AG10803 (cell line): ENCODE measurements around the gene VEZT.
A peak's percentile ranks its signal among the peaks of the same experiment; 100 is the strongest.

ENCODE experiments used
- DNase-seq: peaks from one replicate; pipeline ENCODE4 v3.0.0; 2010; ENCODE audit warnings: low read depth
- H3K4me3 ChIP-seq: 2 replicates; pipeline ENCODE4 v1.5.1; 2011; ENCODE audit warnings: mild to moderate bottlenecking, low read length, control low read depth
- CTCF ChIP-seq: conservative IDR thresholded peaks from 2 replicates; pipeline ENCODE4 v1.5.1; 2011; ENCODE audit warnings: mild to moderate bottlenecking, low read length, control low read depth, inconsistent platforms

The VEZT gene

GRCh38 chr12:95244350-95244749 is 26.7 kb downstream of the VEZT start:
- TF ChIP-seq CTCF, result no peak
- no peak overlapping the region for H3K4me3 ChIP-seq
- no peak for DNase-seq

GRCh38 chr12:95248095-95248494 is 30.5 kb downstream of the VEZT start:
- no peak overlapping the region for H3K4me3 ChIP-seq
- TF ChIP-seq CTCF, result no peak
- no peak for DNase-seq

DNA sequence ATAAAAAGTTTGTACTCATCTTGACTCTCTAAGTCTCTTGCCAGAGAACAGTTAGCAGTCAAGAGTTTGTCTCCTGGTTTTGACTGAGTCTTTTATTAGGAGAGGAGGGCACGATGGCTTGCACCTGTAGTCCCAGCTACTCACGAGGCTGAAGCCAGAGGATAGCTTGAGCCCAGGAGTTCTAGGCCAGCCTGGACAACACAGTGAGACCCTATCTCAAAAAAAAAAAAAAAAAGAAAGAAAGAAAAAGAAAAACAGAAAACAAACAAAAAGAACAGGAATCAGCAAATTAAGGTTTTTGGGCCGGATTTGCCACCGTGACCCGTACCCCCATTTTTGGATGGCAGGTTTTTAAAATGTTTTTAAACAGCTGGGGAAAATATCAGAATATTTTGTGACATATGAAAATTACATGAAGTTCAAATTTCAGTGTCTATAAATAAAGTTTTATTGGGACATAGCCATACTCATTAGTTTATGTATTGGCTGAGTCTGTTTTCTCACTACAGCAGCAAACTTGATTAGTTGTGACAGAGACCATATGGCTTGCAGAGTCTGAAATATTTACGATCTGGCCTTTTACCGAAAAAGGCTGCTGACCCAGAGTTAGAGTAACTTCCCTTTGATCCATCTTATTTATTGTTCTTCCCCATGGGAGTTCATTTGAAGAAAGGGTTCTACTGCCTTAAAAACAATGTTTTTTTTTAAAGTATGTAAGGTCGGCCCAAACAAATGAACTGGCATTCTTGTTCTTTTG is 31.2 kb downstream of the VEZT start:
- H3K4me3 ChIP-seq, result no peak overlapping the region
- peak; percentile 78 for DNase-seq

DNA sequence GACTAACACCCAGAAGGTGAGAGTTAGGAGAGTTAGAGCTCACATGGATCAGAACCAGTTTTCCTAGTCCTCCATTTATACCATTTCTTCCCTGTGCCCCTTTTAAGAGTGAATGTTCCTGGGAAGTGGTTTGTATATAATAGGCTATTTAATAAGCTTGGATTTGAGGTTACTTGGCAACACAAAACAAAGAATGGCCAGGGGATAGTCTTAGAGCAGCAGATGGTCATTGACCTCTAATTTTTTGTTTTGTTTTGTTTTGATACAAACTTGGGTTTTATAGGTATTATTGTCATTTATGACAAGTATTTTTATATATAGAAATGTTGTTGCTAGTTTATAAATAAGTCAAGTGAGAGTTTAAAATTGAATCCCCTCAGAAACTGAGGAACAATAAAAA is 35.8 kb downstream of the VEZT start:
- no peak overlapping the region for H3K4me3 ChIP-seq
- TF ChIP-seq CTCF, result no peak
- DNase-seq, result no peak

More for the DNA sequence above, 31.2 kb downstream of the VEZT start:
- no peak for TF ChIP-seq CTCF

DNA sequence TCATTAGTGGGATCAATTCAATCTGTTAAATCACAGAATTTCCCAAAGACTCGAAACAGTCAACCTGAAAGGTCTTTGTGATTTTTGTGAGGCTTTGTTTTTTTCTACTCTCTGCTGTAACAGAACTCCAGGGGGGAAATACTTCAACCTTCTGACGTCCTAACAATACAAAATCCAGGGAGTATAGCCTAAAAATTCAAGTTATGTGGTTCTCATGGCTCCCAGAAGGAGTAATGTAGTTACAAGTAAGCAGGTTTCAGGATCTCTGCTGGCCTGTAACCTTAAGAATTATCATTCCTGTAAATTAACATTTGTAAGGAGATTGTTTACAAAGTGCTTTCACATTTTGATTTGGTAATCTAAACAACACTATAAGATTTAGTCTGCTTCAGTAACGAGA is 39.9 kb downstream of the VEZT start:
- TF ChIP-seq CTCF, result no peak
- H3K4me3 ChIP-seq, result no peak overlapping the region
- no peak for DNase-seq

- H3K4me3 ChIP-seq, result no peak overlapping the region
- no peak for TF ChIP-seq CTCF
- DNase-seq, result no peak
Measured at GRCh38 chr12:95258151-95258550, 40.5 kb downstream of the VEZT start.

GRCh38 chr12:95258803-95259202 is 41.2 kb downstream of the VEZT start:
- no peak overlapping the region for H3K4me3 ChIP-seq
- no peak for TF ChIP-seq CTCF
- no peak for DNase-seq
